HG03103 (cell line): Measurements from ENCODE around the gene IFI16.
"Not testable (repeated sequence)": the region's sequence is repeated elsewhere in the genome, so short reads cannot be mapped to it uniquely, and the experiment has no call there.

Experiments used
- ATAC-seq: cut with Tn5 transposase; IDR thresholded peaks from one replicate; pipeline ENCODE4 v1.9.1; 2021; ENCODE audit warnings: low read depth; ENCODE audit not compliant: unreplicated experiment

Gene IFI16

DNA sequence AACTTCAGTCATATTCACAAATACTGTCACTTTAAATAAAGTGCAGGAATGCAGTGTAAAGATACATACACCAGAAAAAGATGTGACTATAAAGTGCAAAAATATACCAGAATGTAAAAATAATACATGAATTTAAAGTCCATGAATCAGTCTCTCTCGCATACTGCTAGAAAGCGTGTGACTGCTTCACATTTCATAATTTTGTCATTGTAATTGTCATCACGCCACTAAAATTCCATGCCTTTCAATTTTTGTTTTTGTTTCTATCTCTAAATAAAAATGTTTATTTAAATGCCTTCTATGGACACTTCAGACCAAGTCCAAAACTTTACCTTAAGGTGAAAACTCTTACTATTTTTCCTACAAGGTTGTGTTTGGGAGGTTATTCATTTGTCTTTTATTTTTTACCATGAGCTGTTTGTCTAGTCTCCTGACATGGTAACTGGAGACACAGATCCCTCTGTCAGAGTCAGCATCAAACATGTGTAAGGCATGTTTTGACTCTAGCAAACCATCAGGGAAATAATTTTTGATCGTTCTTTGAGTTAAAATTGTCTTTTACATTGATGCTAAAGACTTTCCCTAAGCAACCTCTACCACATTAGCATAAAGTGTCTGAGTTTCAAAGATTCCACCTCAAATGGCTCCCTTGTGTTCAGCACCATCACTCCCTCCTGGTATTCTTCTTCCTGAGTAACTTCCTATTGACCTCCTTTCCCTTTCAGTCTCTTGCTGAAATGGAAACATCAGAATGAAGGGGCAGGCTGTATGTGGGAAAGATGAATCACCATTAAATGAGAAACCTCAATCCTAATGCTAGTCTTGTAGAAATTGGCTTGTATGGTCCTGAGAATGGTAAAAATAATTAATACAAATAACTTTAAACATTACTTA lies 80.8 kb downstream of the IFI16 start:
- ATAC-seq = no peak

DNA sequence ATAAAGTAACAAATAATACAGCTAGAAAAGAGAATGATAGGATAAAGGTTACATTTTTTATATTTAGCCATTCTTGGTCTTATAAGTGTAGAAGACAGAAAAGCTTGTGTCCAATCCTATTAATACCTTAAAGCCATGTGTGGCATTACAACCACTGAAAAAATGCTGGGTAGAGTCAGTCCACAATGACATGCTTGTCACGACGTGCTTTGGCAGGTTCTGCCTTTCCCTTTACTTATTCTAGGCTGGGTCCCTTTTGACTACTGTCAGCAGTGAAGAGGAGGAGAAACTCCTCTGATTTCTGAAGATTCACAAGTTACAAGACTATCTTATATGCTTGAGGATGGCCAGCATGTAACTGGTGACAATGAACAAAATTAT lies 81.5 kb downstream of the IFI16 start:
- ATAC-seq = no peak

DNA sequence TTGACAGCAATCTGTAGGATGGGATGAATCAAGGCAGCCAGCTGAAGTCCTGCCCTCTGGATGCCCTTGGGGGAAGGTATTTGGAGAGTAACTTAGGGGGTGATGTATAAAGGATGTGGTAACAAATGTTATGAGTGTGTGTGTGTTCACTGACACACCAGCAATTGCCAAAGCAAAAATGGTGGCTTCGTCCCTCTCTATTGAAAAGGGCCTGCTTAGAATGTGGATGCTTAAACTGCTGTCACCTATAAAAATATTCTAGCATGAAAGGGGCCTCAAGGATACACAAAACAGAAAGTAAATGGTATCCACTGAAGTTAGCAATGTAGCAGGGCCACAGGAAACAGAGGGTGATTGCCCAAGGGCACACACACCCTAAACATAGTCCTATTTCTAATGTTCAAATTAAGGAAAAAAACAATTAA lies 81.9 kb downstream of the IFI16 start:
- ATAC-seq = no peak

DNA sequence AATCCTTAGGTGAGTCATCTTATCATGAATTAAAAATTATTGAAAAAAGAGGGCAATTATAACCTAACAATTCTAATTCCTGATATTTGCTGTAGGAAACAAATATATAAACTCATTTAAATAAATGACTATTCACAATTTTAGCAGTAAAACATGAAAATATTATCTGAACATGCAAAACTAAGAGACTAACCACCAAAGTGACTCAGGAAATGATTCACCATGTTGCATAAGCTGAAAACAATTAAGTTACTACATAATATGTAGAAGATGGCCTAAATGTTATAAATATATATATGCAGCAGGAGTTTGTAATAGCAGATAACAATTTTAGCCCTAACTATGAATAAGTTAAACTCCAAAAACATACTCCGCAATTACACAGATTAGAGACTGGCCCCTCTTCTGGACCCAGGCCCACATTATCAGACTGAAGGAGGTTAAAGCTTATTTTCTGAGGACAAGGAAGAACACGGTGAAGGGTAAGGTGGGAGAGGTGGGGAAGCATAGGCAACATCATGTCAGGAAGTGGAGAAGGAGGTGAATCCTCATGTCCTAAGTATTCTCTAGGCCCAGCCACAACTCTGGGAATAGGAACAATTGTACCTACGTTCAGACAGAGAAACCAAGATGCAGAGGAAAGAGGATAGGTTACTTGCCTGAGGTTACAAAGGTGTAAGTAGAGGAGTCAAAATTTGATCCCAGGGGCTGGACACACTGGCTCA lies 82.5 kb downstream of the IFI16 start:
- no peak for ATAC-seq

DNA sequence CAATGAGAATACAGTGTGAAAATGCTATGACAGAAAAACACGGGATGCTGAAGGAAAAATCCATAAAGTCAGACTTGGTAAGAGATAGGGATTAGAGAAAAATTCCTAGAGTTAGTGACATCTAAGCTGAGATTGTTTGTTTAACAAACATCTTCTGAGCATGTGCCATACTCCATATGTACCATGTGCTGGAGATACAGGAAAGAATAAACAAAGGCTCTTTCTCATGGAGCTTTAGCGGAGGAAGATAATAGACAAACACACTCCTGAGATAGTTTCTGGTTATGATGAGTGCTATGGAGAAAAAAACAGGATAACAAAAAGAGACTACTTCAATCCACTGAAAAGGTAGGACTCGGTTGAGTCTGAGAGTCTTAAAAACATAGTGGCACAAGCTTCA lies 88.9 kb downstream of the IFI16 start:
- no peak for ATAC-seq

DNA sequence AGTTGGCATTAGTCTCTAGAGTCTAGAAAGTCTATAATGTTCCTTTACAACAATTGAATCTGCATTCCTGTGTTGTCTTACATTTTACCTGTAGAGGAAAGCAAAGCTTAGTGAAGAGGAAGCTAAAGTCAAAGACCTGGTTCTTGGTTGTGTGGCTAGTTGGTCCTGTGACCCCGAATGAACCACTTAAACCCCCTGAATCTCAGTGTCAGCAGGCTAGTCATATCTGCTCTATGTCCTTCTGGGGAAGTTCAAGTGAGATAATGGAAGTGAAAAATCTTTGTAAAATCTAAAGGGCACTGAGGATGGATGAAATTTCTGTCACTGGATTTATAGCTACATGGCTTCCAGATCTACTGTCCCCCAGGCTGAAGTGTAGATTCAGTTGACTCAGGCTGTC lies 90.9 kb downstream of the IFI16 start:
- no peak for ATAC-seq

DNA sequence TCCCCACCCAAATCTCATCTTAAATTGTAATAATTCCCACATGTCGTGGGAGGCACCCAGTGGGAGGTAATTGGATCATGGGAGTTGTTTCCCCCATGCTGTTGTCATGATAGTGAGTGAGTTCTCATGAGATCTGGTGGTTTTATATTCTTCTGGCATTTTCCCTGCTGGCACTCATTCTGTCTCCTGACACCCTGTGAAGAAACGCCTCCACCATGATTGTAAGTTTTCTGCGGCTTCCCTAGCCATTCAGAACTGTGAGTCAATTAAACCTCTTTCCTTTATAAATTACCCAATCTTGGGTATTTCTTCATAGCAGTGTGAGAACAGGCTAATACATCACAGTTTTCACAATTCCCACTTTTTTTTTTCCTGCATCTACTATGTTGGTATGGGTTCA lies 93.3 kb downstream of the IFI16 start:
- ATAC-seq = not testable (repeated sequence)
